HepG2 (cell line): ENCODE measurements around the gene CNPY4. TPM values are rescaled to one million over a fixed set of nuclear protein-coding genes. Genes with fewer than 3 reads are reported as not detected.

Experiments
- ATAC-seq: fragments of 200-7000 bp; cut with Tn5 transposase; 3 replicates; pipeline ENCODE4 v1.9.1; 2020; ENCODE audit warnings: mild to moderate bottlenecking, moderate library complexity
- BruUV-seq: library from RNA; stranded (reverse); fragments of 400-500 nt; replicated peaks from 2 replicates; lab custom pipeline; 2021; lab: Mats Ljungman, UMichigan
- CTCF ChIA-PET: fragments of 300-600 bp; formaldehyde crosslinking; extraction: SDS; loops from one replicate; lab custom pipeline; 2021; ENCODE audit warnings: low total read pairs, inconsistent platforms, low intra/inter-chr PET ratio; lab: Yijun Ruan, JAX
- POLR2A ChIA-PET: fragments of 350-600 bp; sonication (Branson Sonifier 250); formaldehyde crosslinking; loops from one replicate; lab custom pipeline; 2020; ENCODE audit warnings: antibody characterized with exemption, inconsistent platforms; lab: Yijun Ruan, JAX
- DNase-seq: peaks from one replicate; pipeline ENCODE4 v3.0.0-alpha.2; 2015; ENCODE audit warnings: low spot score
- FAIRE-seq: peaks from 3 replicates; lab custom pipeline; 2011; peaks lifted over from hg19 to GRCh38; lab: Jason Lieb, UNC
- H2AFZ ChIP-seq: one replicate; pipeline ENCODE4 v1.6.1; 2011; ENCODE audit warnings: low read length, inconsistent platforms
- H3K27ac ChIP-seq: fragments of 300-600 bp; 3 replicates; pipeline ENCODE4 v1.8.0; 2011; ENCODE audit warnings: mixed run types, mild to moderate bottlenecking, mixed read lengths, low read length, inconsistent platforms; ENCODE audit not compliant: insufficient read depth; ENCODE audit errors: extremely low read length
- H3K27me3 ChIP-seq, 2 experiments: fragments of 200-600 bp in 1 of 2; 2 replicates in 1 of 2; 3 replicates in 1 of 2; pipeline versions ENCODE4 v1.6.0 to v1.8.0; 2011; ENCODE audit warnings: low read length in 2 of 2, mild to moderate bottlenecking in 2 of 2, moderate library complexity in 2 of 2, inconsistent platforms in 1 of 2; ENCODE audit not compliant: insufficient read depth in 2 of 2, control insufficient read depth in 1 of 2
- H3K36me3 ChIP-seq, 2 experiments: fragments of 200-600 bp in 1 of 2; replicated peaks in 1 of 2; 2 replicates in 1 of 2; 3 replicates in 1 of 2; pipeline versions ENCODE4 v1.5.1 to v1.8.0; 2011; ENCODE audit warnings: low read length in 2 of 2, inconsistent platforms in 1 of 2; ENCODE audit not compliant: insufficient read depth in 2 of 2, control insufficient read depth in 1 of 2
- H3K4me1 ChIP-seq: 2 replicates; pipeline ENCODE4 v1.5.1; 2012; ENCODE audit warnings: low read length, inconsistent platforms; ENCODE audit not compliant: insufficient read depth
- H3K4me2 ChIP-seq: 2 replicates; pipeline ENCODE4 v1.6.0; 2011; ENCODE audit warnings: low read depth, low read length, inconsistent platforms
- H3K4me3 ChIP-seq, 3 experiments: fragments of 200-600 bp in 1 of 3; sonication (generic), shearing (Covaris generic) in 1 of 3; replicated peaks in 1 of 3; 2 replicates each; pipeline ENCODE4 v1.5.1; 2011 to 2016; ENCODE audit warnings: low read length in 3 of 3, inconsistent platforms in 2 of 3, low read depth in 2 of 3, mild to moderate bottlenecking in 2 of 3, control low read depth in 1 of 3, mixed read lengths in 1 of 3; ENCODE audit not compliant: insufficient read depth in 1 of 3
- H3K79me2 ChIP-seq: one replicate; pipeline ENCODE4 v1.6.1; 2011; ENCODE audit warnings: low read length, inconsistent platforms; ENCODE audit not compliant: insufficient read depth
- H3K9ac ChIP-seq: 2 replicates; pipeline ENCODE4 v1.6.0; 2011; ENCODE audit warnings: mild to moderate bottlenecking, low read depth, low read length, inconsistent platforms; ENCODE audit not compliant: insufficient read depth
- H3K9me3 ChIP-seq: 2 replicates; pipeline ENCODE4 v1.5.1; 2012; ENCODE audit warnings: mild to moderate bottlenecking, low read length
- H4K20me1 ChIP-seq: 2 replicates; pipeline ENCODE4 v1.6.0; 2011; ENCODE audit warnings: inconsistent platforms, mild to moderate bottlenecking, low read length, moderate library complexity; ENCODE audit not compliant: insufficient read depth
- HNF4G ChIP-seq, 2 experiments: sonication (generic) in 1 of 2; formaldehyde crosslinking in 1 of 2; IDR thresholded peaks; 2 replicates each; pipeline versions ENCODE4 v1.4.0 to v1.6.1; 2011 to 2020; ENCODE audit warnings: borderline replicate concordance in 2 of 2, low read depth in 2 of 2, mild to moderate bottlenecking in 2 of 2, low read length in 1 of 2, missing genetic modification reagents in 1 of 2, moderate library complexity in 1 of 2
- KDM6A ChIP-seq: IDR thresholded peaks from 2 replicates; pipeline ENCODE4 v1.6.1; 2016; ENCODE audit warnings: low read depth
- TCF7 ChIP-seq: sonication (generic); IDR thresholded peaks from 2 replicates; pipeline ENCODE4 v1.6.1; 2016; ENCODE audit warnings: antibody characterized with exemption, low read depth
- ZFYVE20 ChIP-seq: sonication (generic); formaldehyde crosslinking; IDR thresholded peaks from 2 replicates; pipeline ENCODE4 v1.8.0; 2023; ENCODE audit warnings: low read depth, mild to moderate bottlenecking, moderate library complexity, missing genetic modification reagents, borderline replicate concordance
- ZNF3 ChIP-seq: IDR thresholded peaks from 2 replicates; pipeline ENCODE4 v1.7.0; 2017; ENCODE audit warnings: inconsistent platforms
- ZNF569 ChIP-seq: sonication (generic); formaldehyde crosslinking; IDR thresholded peaks from 2 replicates; pipeline ENCODE4 v1.5.0; 2020; ENCODE audit warnings: mild to moderate bottlenecking, missing genetic modification reagents, moderate library complexity, borderline replicate concordance
- ZNF598 ChIP-seq: sonication (generic); formaldehyde crosslinking; IDR thresholded peaks from 2 replicates; pipeline ENCODE4 v1.5.1; 2020; ENCODE audit warnings: mild to moderate bottlenecking, missing genetic modification reagents, borderline replicate concordance
- ZNF75D ChIP-seq: sonication (generic); formaldehyde crosslinking; IDR thresholded peaks from 2 replicates; pipeline ENCODE4 v1.8.1; 2023; ENCODE audit warnings: missing genetic modification reagents, mild to moderate bottlenecking, borderline replicate concordance
- ZSCAN22 ChIP-seq: sonication (generic); formaldehyde crosslinking; IDR thresholded peaks from 2 replicates; pipeline ENCODE4 v1.4.0; 2020; ENCODE audit warnings: mild to moderate bottlenecking, missing genetic modification reagents
- ZSCAN9 ChIP-seq: IDR thresholded peaks from 2 replicates; pipeline ENCODE4 v1.6.1; 2016; ENCODE audit warnings: borderline replicate concordance
- in situ Hi-C: cut with HindIII; loops from 2 replicates; pipeline ENCODE4 v1.10.0; 2017; ENCODE audit warnings: low pct_unique_long_range_greater_than_20kb; ENCODE audit not compliant: extremely low pct_ligation_motif_present
- intact Hi-C: fragments of 100-400 bp; cut with micrococcal nuclease; formaldehyde crosslinking; loops from one replicate; pipeline ENCODE4 v1.10.0; 2022; ENCODE audit not compliant: unreplicated experiment
- polyA plus RNA-seq, 8 experiments: library from polyadenylated mRNA; depleted of rRNA in 3 of 8; stranded (reverse) in 7 of 8; unstranded in 1 of 8; fragments of >200 nt; fragmentation: Illumina TruSeq in 4 of 8; extraction: Trizol in 4 of 8; gene quantifications; 2 replicates each; pipeline versions ENCODE4 v1.2.1 to v1.2.3, GENCODE V29; 2011 to 2016; ENCODE audit warnings: low read depth in 4 of 8, missing spikeins in 1 of 8, mixed read lengths in 1 of 8; ENCODE audit not compliant: insufficient read depth in 1 of 8
- total RNA-seq, 5 experiments: library from RNA; depleted of rRNA; stranded (reverse); fragments of >200 nt; fragmentation: Illumina TruSeq; extraction: Trizol; gene quantifications; 2 replicates each; pipeline ENCODE4 v1.2.3, GENCODE V29; 2016; ENCODE audit warnings: low read depth in 1 of 5
- TF ChIP-seq, protein P1 (sequence below): sonication (generic); formaldehyde crosslinking; IDR thresholded peaks from 2 replicates; pipeline ENCODE4 v1.4.0; 2020; ENCODE audit warnings: missing genetic modification reagents
- TF ChIP-seq, protein P2 (sequence below): sonication (generic); formaldehyde crosslinking; IDR thresholded peaks from 2 replicates; pipeline ENCODE4 v1.4.0; 2020; ENCODE audit warnings: missing genetic modification reagents, mild to moderate bottlenecking, borderline replicate concordance
- TF ChIP-seq, protein P3 (sequence below): sonication (generic); formaldehyde crosslinking; IDR thresholded peaks from 2 replicates; pipeline ENCODE4 v1.9.0; 2021; ENCODE audit warnings: missing genetic modification reagents, mild to moderate bottlenecking, borderline replicate concordance

The CNPY4 gene
- total and polyA plus RNA-seq, 2 of the 13 experiments (the other 11 are each of a cell fraction or from before 2014, with no cell fraction given) = 6.2 to 12.7 TPM

DNA sequence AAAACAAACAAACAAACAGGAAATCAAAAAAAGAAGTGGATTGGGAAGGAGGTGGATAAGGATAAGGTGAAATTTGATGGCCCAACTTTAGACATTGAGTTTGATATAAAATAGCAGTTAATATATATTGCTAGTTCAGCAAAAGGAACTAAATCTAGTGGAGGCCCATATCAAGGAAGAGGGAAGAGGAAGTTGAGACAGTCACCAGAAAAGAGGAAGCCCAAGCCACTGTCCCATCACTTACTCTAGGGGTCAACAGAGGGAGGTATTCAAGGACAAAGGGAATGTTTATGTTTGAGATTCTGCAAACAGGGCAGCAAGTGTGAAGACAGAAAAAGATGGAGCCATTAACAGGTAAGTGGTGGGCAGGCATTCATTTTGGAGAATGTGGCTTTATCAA is 33.0 kb downstream of the CNPY4 start:
- no peak overlapping the region for H3K9ac ChIP-seq
- in situ Hi-C loops (no loop called here), intact Hi-C loops (no loop called here)
- TF ChIP-seq ZNF569 (CRISPR knock-in tag) (no peak), ZSCAN22 (CRISPR knock-in tag) (no peak), HNF4G (IDR thresholded peaks at IDR 0.05; ENCODE audit: borderline replicate concordance, low read depth, low read length) (no peak), HNF4G (CRISPR knock-in tag; IDR thresholded peaks at IDR 0.05; ENCODE audit: borderline replicate concordance, low read depth) (no peak), ZSCAN9 (CRISPR knock-in tag) (no peak), TCF7 (no peak), ZFYVE20 (CRISPR knock-in tag) (no peak), ZNF3 (CRISPR knock-in tag) (no peak), ZNF75D (no peak), ZNF598 (no peak), KDM6A (CRISPR knock-in tag) (no peak)
- TF ChIP-seq, protein P1, sequence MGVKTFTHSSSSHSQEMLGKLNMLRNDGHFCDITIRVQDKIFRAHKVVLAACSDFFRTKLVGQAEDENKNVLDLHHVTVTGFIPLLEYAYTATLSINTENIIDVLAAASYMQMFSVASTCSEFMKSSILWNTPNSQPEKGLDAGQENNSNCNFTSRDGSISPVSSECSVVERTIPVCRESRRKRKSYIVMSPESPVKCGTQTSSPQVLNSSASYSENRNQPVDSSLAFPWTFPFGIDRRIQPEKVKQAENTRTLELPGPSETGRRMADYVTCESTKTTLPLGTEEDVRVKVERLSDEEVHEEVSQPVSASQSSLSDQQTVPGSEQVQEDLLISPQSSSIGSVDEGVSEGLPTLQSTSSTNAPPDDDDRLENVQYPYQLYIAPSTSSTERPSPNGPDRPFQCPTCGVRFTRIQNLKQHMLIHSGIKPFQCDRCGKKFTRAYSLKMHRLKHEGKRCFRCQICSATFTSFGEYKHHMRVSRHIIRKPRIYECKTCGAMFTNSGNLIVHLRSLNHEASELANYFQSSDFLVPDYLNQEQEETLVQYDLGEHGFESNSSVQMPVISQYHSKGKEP (CRISPR knock-in tag) = no peak
- TF ChIP-seq, protein P2, sequence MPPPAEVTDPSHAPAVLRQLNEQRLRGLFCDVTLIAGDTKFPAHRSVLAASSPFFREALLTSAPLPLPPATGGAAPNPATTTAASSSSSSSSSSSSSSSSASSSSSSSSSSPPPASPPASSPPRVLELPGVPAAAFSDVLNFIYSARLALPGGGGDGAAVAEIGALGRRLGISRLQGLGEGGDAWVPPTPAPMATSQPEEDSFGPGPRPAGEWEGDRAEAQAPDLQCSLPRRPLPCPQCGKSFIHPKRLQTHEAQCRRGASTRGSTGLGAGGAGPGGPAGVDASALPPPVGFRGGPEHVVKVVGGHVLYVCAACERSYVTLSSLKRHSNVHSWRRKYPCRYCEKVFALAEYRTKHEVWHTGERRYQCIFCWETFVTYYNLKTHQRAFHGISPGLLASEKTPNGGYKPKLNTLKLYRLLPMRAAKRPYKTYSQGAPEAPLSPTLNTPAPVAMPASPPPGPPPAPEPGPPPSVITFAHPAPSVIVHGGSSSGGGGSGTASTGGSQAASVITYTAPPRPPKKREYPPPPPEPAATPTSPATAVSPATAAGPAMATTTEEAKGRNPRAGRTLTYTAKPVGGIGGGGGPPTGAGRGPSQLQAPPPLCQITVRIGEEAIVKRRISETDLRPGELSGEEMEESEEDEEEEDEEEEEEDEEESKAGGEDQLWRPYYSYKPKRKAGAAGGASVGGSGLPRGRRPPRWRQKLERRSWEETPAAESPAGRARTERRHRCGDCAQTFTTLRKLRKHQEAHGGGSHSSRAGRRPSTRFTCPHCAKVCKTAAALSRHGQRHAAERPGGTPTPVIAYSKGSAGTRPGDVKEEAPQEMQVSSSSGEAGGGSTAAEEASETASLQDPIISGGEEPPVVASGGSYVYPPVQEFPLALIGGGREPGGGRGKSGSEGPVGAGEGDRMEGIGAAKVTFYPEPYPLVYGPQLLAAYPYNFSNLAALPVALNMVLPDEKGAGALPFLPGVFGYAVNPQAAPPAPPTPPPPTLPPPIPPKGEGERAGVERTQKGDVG (CRISPR knock-in tag) = no peak
- TF ChIP-seq, protein P3, sequence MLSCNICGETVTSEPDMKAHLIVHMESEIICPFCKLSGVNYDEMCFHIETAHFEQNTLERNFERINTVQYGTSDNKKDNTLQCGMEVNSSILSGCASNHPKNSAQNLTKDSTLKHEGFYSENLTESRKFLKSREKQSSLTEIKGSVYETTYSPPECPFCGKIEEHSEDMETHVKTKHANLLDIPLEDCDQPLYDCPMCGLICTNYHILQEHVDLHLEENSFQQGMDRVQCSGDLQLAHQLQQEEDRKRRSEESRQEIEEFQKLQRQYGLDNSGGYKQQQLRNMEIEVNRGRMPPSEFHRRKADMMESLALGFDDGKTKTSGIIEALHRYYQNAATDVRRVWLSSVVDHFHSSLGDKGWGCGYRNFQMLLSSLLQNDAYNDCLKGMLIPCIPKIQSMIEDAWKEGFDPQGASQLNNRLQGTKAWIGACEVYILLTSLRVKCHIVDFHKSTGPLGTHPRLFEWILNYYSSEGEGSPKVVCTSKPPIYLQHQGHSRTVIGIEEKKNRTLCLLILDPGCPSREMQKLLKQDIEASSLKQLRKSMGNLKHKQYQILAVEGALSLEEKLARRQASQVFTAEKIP = no peak
- H4K20me1 ChIP-seq = peaks cover under 1% of the 10 kb centered on the region; the same call in 1 of the 2 replicates
- no peaks in the 10 kb centered on the region for H3K9me3 ChIP-seq
- FAIRE-seq (no peak), ATAC-seq (no peak), DNase-seq (no peak)
- CTCF ChIA-PET = no interaction called here
- H3K27me3 ChIP-seq = no peaks in the 10 kb centered on the region
- no peak overlapping the region for H3K27ac ChIP-seq
- peaks cover 6 to 24% of the 10 kb centered on the region in 2 experiments for H3K36me3 ChIP-seq
- POLR2A ChIA-PET = no interaction called here
- peaks cover 75% of the 10 kb centered on the region for H3K4me1 ChIP-seq
- H3K79me2 ChIP-seq = peaks cover 15% of the 10 kb centered on the region
- BruUV-seq = no TSS peak
- H3K4me2 ChIP-seq = no peak overlapping the region
- H3K4me3 ChIP-seq = no peak overlapping the region
- no peak overlapping the region for H2AFZ ChIP-seq
